ENCODE measurements around the gene WAC.

- TF ChIP-seq CTCF (conservative IDR thresholded peaks at IDR 0.05; ENCODE audit: low read depth, low read length), result no peak
- TF ChIP-seq EZH2 (IDR thresholded peaks at IDR 0.05; ENCODE audit: borderline replicate concordance, low read depth, low read length, poor library complexity, severe bottlenecking), result no peak
These were observed 5.7 kb downstream of the WAC start for GRCh38 chr10:28538595-28538994.

Data from A673 (cell line).